ENCODE data around the gene RAB35.
A peak's percentile ranks its signal among the peaks of the same experiment; 100 is the strongest.

Gene RAB35

GRCh38 chr12:120096671-120097202, 19.8 kb downstream of the RAB35 start:
- no peak for DNase-seq (ENCODE audit: low read depth)
- no peak overlapping the region for H3K4me3 ChIP-seq (ENCODE audit: low read depth, low read length)
- TF ChIP-seq POLR2A (IDR thresholded peaks at IDR 0.05; ENCODE audit: extremely low read depth, insufficient read length): no peak
- no peak for TF ChIP-seq MYC (IDR thresholded peaks at IDR 0.05; ENCODE audit: low read depth, low read length)
- no peak for TF ChIP-seq MAX (IDR thresholded peaks at IDR 0.05; ENCODE audit: low read depth, low read length)
- TF ChIP-seq, protein P1, sequence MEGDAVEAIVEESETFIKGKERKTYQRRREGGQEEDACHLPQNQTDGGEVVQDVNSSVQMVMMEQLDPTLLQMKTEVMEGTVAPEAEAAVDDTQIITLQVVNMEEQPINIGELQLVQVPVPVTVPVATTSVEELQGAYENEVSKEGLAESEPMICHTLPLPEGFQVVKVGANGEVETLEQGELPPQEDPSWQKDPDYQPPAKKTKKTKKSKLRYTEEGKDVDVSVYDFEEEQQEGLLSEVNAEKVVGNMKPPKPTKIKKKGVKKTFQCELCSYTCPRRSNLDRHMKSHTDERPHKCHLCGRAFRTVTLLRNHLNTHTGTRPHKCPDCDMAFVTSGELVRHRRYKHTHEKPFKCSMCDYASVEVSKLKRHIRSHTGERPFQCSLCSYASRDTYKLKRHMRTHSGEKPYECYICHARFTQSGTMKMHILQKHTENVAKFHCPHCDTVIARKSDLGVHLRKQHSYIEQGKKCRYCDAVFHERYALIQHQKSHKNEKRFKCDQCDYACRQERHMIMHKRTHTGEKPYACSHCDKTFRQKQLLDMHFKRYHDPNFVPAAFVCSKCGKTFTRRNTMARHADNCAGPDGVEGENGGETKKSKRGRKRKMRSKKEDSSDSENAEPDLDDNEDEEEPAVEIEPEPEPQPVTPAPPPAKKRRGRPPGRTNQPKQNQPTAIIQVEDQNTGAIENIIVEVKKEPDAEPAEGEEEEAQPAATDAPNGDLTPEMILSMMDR (IDR thresholded peaks at IDR 0.05; ENCODE audit: low read depth, low read length): no peak

DNA sequence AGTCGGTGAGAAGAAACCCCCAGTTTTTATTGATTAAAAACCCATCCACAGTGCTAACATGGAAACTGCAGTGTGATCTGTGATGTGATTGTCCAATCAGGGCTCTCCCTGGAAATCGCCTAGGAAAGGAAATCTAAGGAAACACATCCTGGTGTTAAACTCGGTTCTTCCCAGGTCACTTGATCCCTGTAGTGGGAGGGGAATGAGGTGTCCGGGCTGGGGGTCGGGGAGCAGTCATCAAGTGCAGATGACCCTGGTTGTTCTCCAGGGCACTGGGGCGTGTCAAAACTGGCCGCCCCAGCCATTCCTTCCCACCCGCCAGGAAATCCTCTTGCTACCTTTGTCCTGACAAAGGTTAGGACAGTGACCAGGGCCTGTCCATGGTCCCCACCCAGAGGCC, 20.8 kb downstream of the RAB35 start:
- H3K4me3 ChIP-seq (ENCODE audit: low read depth, low read length): no peak overlapping the region
- TF ChIP-seq MAX (IDR thresholded peaks at IDR 0.05; ENCODE audit: low read depth, low read length) (no peak), MYC (IDR thresholded peaks at IDR 0.05; ENCODE audit: low read depth, low read length) (no peak), POLR2A (IDR thresholded peaks at IDR 0.05; ENCODE audit: extremely low read depth, insufficient read length) (no peak)
- TF ChIP-seq, protein P1 (IDR thresholded peaks at IDR 0.05; ENCODE audit: low read depth, low read length): no peak
- no peak for DNase-seq (ENCODE audit: low read depth)

DNA sequence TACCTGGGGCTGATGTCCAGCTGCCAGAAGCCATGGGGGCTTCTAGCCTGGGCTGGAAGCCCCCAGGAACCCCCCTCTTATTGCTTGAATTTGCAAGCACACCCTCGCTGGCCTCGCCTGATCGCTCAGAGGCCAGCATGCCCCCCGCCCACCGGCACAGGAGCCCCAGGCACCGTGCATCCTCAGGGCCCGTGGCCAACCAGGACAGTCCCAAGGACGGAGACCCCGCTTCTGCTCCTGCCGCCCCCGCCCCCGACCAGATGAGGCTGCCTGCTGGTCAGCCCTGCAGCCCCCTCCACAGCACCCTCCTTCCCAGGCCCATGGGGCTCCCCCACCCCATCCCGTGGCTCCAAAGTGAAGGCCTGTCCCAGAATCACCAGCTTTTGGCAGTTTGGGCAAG, 21.2 kb downstream of the RAB35 start:
- TF ChIP-seq MAX (IDR thresholded peaks at IDR 0.05; ENCODE audit: low read depth, low read length): no peak
- TF ChIP-seq POLR2A (IDR thresholded peaks at IDR 0.05; ENCODE audit: extremely low read depth, insufficient read length): no peak
- TF ChIP-seq MYC (IDR thresholded peaks at IDR 0.05; ENCODE audit: low read depth, low read length): no peak
- TF ChIP-seq, protein P1 (IDR thresholded peaks at IDR 0.05; ENCODE audit: low read depth, low read length): no peak

GRCh38 chr12:120094485-120094884, 22.1 kb downstream of the RAB35 start:
- H3K4me3 ChIP-seq (ENCODE audit: low read depth, low read length): no peak overlapping the region
- DNase-seq (ENCODE audit: low read depth): no peak
- TF ChIP-seq MAX (IDR thresholded peaks at IDR 0.05; ENCODE audit: low read depth, low read length) (no peak), POLR2A (IDR thresholded peaks at IDR 0.05; ENCODE audit: extremely low read depth, insufficient read length) (no peak), MYC (IDR thresholded peaks at IDR 0.05; ENCODE audit: low read depth, low read length) (no peak)
- TF ChIP-seq, protein P1 (IDR thresholded peaks at IDR 0.05; ENCODE audit: low read depth, low read length): no peak

More for the DNA sequence above, 21.2 kb downstream of the RAB35 start:
- H3K4me3 ChIP-seq (ENCODE audit: low read depth, low read length): no peak overlapping the region
- no peak for DNase-seq (ENCODE audit: low read depth)

GRCh38 chr12:120093592-120094355, 22.8 kb downstream of the RAB35 start:
- H3K4me3 ChIP-seq (ENCODE audit: low read depth, low read length): no peak overlapping the region
- DNase-seq (ENCODE audit: low read depth): peak; percentile 78
- 0 out of 2 replicates have a peak, but pooled peaks have one; percentile 32 for TF ChIP-seq MAX (IDR thresholded peaks at IDR 0.05; ENCODE audit: low read depth, low read length)
- TF ChIP-seq POLR2A (IDR thresholded peaks at IDR 0.05; ENCODE audit: extremely low read depth, insufficient read length): no peak

GRCh38 chr12:120093336-120093591, 23.3 kb downstream of the RAB35 start:
- no peak overlapping the region for H3K4me3 ChIP-seq (ENCODE audit: low read depth, low read length)
- DNase-seq (ENCODE audit: low read depth): no peak
- TF ChIP-seq POLR2A (IDR thresholded peaks at IDR 0.05; ENCODE audit: extremely low read depth, insufficient read length) (no peak), MYC (IDR thresholded peaks at IDR 0.05; ENCODE audit: low read depth, low read length) (no peak), MAX (IDR thresholded peaks at IDR 0.05; ENCODE audit: low read depth, low read length) (no peak)
- TF ChIP-seq, protein P1 (IDR thresholded peaks at IDR 0.05; ENCODE audit: low read depth, low read length): no peak

Measured in NB4 (cell line).